MM.1S (cell line): Measurements from ENCODE around the gene KLHL2.
A peak's percentile ranks its signal among the peaks of the same experiment; 100 is the strongest.

Source experiments
- DNase-seq: peaks from one replicate; pipeline ENCODE4 v3.0.0-alpha.2; 2015
- H2AFZ ChIP-seq: fragments of 300-600 bp; sonication (generic); 2 replicates; pipeline ENCODE4 v1.6.0; 2016; ENCODE audit warnings: antibody characterized with exemption, low read length
- H3F3A ChIP-seq: fragments of 300-600 bp; sonication (generic); 2 replicates; pipeline ENCODE4 v1.6.1; 2016; ENCODE audit warnings: mild to moderate bottlenecking, antibody characterized with exemption, low read length, moderate library complexity, mixed read lengths; ENCODE audit not compliant: insufficient read depth
- H3K27ac ChIP-seq: fragments of 300-600 bp; sonication (generic); 2 replicates; pipeline ENCODE4 v1.5.1; 2016; ENCODE audit warnings: mild to moderate bottlenecking, low read length
- H3K27me3 ChIP-seq: fragments of 300-600 bp; sonication (generic); replicated peaks from 2 replicates; pipeline ENCODE4 v1.6.0; 2016; ENCODE audit warnings: low read length; ENCODE audit not compliant: insufficient read depth
- H3K36me3 ChIP-seq: fragments of 300-600 bp; sonication (generic); replicated peaks from 2 replicates; pipeline ENCODE4 v1.6.1; 2016; ENCODE audit warnings: mild to moderate bottlenecking, low read length, mixed read lengths; ENCODE audit not compliant: insufficient read depth
- H3K4me1 ChIP-seq: fragments of 300-600 bp; sonication (generic); 2 replicates; pipeline ENCODE4 v1.6.1; 2016; ENCODE audit warnings: low read length, mixed read lengths
- H3K4me2 ChIP-seq: fragments of 300-600 bp; sonication (generic); 2 replicates; pipeline ENCODE4 v1.6.0; 2016; ENCODE audit warnings: low read depth, low read length
- H3K4me3 ChIP-seq: fragments of 300-600 bp; sonication (generic); 2 replicates; pipeline ENCODE4 v1.5.1; 2016; ENCODE audit warnings: low read length, mixed read lengths
- H3K79me2 ChIP-seq: fragments of 300-600 bp; sonication (generic); 2 replicates; pipeline ENCODE4 v1.6.1; 2016; ENCODE audit warnings: mixed run types, low read length, mixed read lengths
- H3K9ac ChIP-seq: fragments of 300-600 bp; sonication (generic); 2 replicates; pipeline ENCODE4 v1.6.1; 2016; ENCODE audit warnings: low read length, mixed read lengths
- H3K9me2 ChIP-seq: fragments of 300-600 bp; sonication (generic); replicated peaks from 2 replicates; pipeline ENCODE4 v1.6.1; 2016; ENCODE audit warnings: mild to moderate bottlenecking, low read length, mixed read lengths; ENCODE audit not compliant: insufficient read depth
- H3K9me3 ChIP-seq: fragments of 300-600 bp; sonication (generic); replicated peaks from 2 replicates; pipeline ENCODE4 v1.6.1; 2016; ENCODE audit warnings: mild to moderate bottlenecking, low read length, mixed read lengths; ENCODE audit not compliant: insufficient read depth
- H4K20me1 ChIP-seq: fragments of 300-600 bp; sonication (generic); 2 replicates; pipeline ENCODE4 v1.6.1; 2016; ENCODE audit warnings: mild to moderate bottlenecking, low read length, moderate library complexity, mixed read lengths; ENCODE audit not compliant: insufficient read depth
- CTCF ChIP-seq: fragments of 300-600 bp; sonication (generic); IDR thresholded peaks from 2 replicates; pipeline ENCODE4 v1.5.1; 2016; ENCODE audit warnings: antibody characterized with exemption, low read length, mixed read lengths
- EZH2 ChIP-seq: fragments of 300-600 bp; sonication (generic); optimal IDR thresholded peaks from 2 replicates; pipeline ENCODE3; 2017; ENCODE audit warnings: low read depth, mild to moderate bottlenecking, antibody characterized with exemption, low read length, mixed read lengths
- EZH2phosphoT487 ChIP-seq: fragments of 300-600 bp; sonication (generic); IDR thresholded peaks from 2 replicates; pipeline ENCODE4 v1.6.1; 2018; ENCODE audit warnings: antibody characterized with exemption, low read length

The KLHL2 gene

GRCh38 chr4:165355900-165356300 is 148.5 kb downstream of the KLHL2 start:
- H2AFZ ChIP-seq: no peak overlapping the region
- H3K9ac ChIP-seq: no peak overlapping the region
- no peaks in the 10 kb centered on the region for H3K9me3 ChIP-seq
- H4K20me1 ChIP-seq: no peaks in the 10 kb centered on the region
- H3F3A ChIP-seq: no peaks in the 10 kb centered on the region
- no peaks in the 10 kb centered on the region for H3K36me3 ChIP-seq
- no peaks in the 10 kb centered on the region for H3K4me1 ChIP-seq
- TF ChIP-seq EZH2phosphoT487: no peak
- peak; percentile 47 for TF ChIP-seq CTCF
- TF ChIP-seq EZH2: no peak
- H3K4me3 ChIP-seq: no peak overlapping the region
- no peaks in the 10 kb centered on the region for H3K27me3 ChIP-seq
- H3K79me2 ChIP-seq: no peaks in the 10 kb centered on the region
- peak; percentile 43 for DNase-seq
- H3K4me2 ChIP-seq: no peak overlapping the region
- no peaks in the 10 kb centered on the region for H3K9me2 ChIP-seq
- H3K27ac ChIP-seq: no peak overlapping the region

GRCh38 chr4:165359506-165359905 is 152.1 kb downstream of the KLHL2 start:
- no peak overlapping the region for H3K27ac ChIP-seq
- no peak overlapping the region for H3K9ac ChIP-seq
- H3K9me3 ChIP-seq: no peaks in the 10 kb centered on the region
- no peak overlapping the region for H2AFZ ChIP-seq
- H3K4me2 ChIP-seq: no peak overlapping the region
- H3K9me2 ChIP-seq: no peaks in the 10 kb centered on the region
- no peak overlapping the region for H3K4me3 ChIP-seq
- H3F3A ChIP-seq: no peaks in the 10 kb centered on the region
- no peaks in the 10 kb centered on the region for H3K4me1 ChIP-seq
- no peaks in the 10 kb centered on the region for H3K79me2 ChIP-seq
- DNase-seq: no peak
- H3K36me3 ChIP-seq: no peaks in the 10 kb centered on the region
- TF ChIP-seq EZH2: no peak
- no peaks in the 10 kb centered on the region for H3K27me3 ChIP-seq
- no peaks in the 10 kb centered on the region for H4K20me1 ChIP-seq

GRCh38 chr4:165360041-165360695 is 152.8 kb downstream of the KLHL2 start:
- no peaks in the 10 kb centered on the region for H4K20me1 ChIP-seq
- H3K27me3 ChIP-seq: no peaks in the 10 kb centered on the region
- TF ChIP-seq EZH2 (no peak), EZH2phosphoT487 (no peak), CTCF (no peak)
- no peaks in the 10 kb centered on the region for H3K36me3 ChIP-seq
- no peak overlapping the region for H3K4me3 ChIP-seq
- no peak overlapping the region for H3K4me2 ChIP-seq
- H2AFZ ChIP-seq: no peak overlapping the region
- no peaks in the 10 kb centered on the region for H3K79me2 ChIP-seq
- no peaks in the 10 kb centered on the region for H3K9me2 ChIP-seq
- no peaks in the 10 kb centered on the region for H3K4me1 ChIP-seq
- H3K27ac ChIP-seq: no peak overlapping the region
- DNase-seq: no peak
- no peaks in the 10 kb centered on the region for H3K9me3 ChIP-seq
- H3F3A ChIP-seq: no peaks in the 10 kb centered on the region
- no peak overlapping the region for H3K9ac ChIP-seq

GRCh38 chr4:165360985-165361670 is 153.8 kb downstream of the KLHL2 start:
- no peak overlapping the region for H3K9ac ChIP-seq
- no peaks in the 10 kb centered on the region for H3K4me1 ChIP-seq
- H3K36me3 ChIP-seq: no peaks in the 10 kb centered on the region
- H3K27me3 ChIP-seq: no peaks in the 10 kb centered on the region
- no peak overlapping the region for H3K4me2 ChIP-seq
- no peaks in the 10 kb centered on the region for H4K20me1 ChIP-seq
- H3K4me3 ChIP-seq: no peak overlapping the region
- no peaks in the 10 kb centered on the region for H3F3A ChIP-seq
- H3K27ac ChIP-seq: no peak overlapping the region
- no peaks in the 10 kb centered on the region for H3K9me2 ChIP-seq
- TF ChIP-seq EZH2phosphoT487: no peak
- H3K9me3 ChIP-seq: no peaks in the 10 kb centered on the region
- DNase-seq: no peak
- H3K79me2 ChIP-seq: no peaks in the 10 kb centered on the region
- H2AFZ ChIP-seq: no peak overlapping the region
